Kidney (tissue), 14 donors: Measurements from ENCODE around the gene RAD23B. TPM values are rescaled to one million over a fixed set of nuclear protein-coding genes. Genes with fewer than 3 reads are reported as not detected.

Source experiments
- DNase-seq, 5 donors: peaks; one replicate each; pipeline ENCODE4 v3.0.0-alpha.2; 2013 to 2020
- FAIRE-seq: peaks from 2 replicates; lab custom pipeline; 2012; peaks lifted over from hg19 to GRCh38; lab: Jason Lieb, UNC
- H3K27ac ChIP-seq, 2 donors: one replicate each; pipeline ENCODE4 v1.7.0; 2013; ENCODE audit warnings: low read depth in 2 of 2, low read length in 2 of 2, inconsistent platforms in 1 of 2
- H3K27me3 ChIP-seq: one replicate; pipeline ENCODE4 v1.7.1; 2013; ENCODE audit warnings: low read length, inconsistent platforms; ENCODE audit not compliant: control insufficient read depth, insufficient read depth
- H3K36me3 ChIP-seq, 3 donors: one replicate each; pipeline versions ENCODE4 v1.7.0 to v1.7.1; 2013; ENCODE audit warnings: low read length in 3 of 3, control low read depth in 1 of 3, inconsistent platforms in 1 of 3; ENCODE audit not compliant: insufficient read depth in 3 of 3, control insufficient read depth in 2 of 3
- H3K4me1 ChIP-seq, 3 donors: one replicate each; pipeline versions ENCODE4 v1.7.0 to v1.7.1; 2013; ENCODE audit warnings: low read length in 3 of 3, inconsistent platforms in 1 of 3, low read depth in 1 of 3; ENCODE audit not compliant: control insufficient read depth in 2 of 3, insufficient read depth in 2 of 3
- H3K4me3 ChIP-seq, 3 donors: one replicate each; pipeline versions ENCODE4 v1.7.0 to v1.8.1; 2013; ENCODE audit warnings: low read length in 3 of 3, control low read depth in 1 of 3, inconsistent platforms in 1 of 3
- H3K9ac ChIP-seq, 3 donors: one replicate each; pipeline versions ENCODE4 v1.7.0 to v1.7.1; 2013; ENCODE audit warnings: low read length in 3 of 3, control low read depth in 1 of 3, inconsistent platforms in 1 of 3
- H3K9me3 ChIP-seq, 3 donors: one replicate each; pipeline versions ENCODE4 v1.7.0 to v1.7.1; 2013; ENCODE audit warnings: low read length in 3 of 3, control low read depth in 1 of 3, inconsistent platforms in 1 of 3; ENCODE audit not compliant: control insufficient read depth in 2 of 3, insufficient read depth in 1 of 3
- intact Hi-C: fragments of 100-400 bp; cut with DNase I; formaldehyde crosslinking; loops from one replicate; pipeline ENCODE4 v1.11.1; 2022
- polyA plus RNA-seq: library from polyadenylated mRNA; stranded (reverse); fragments of 350-450 nt; fragmentation: Illumina TruSeq; extraction: RNeasy Lipid Tissue Mini Kit (QIAGEN cat#74804); gene quantifications from one replicate; pipeline ENCODE4 v1.2.3, GENCODE V29; 2014; ENCODE audit warnings: low read depth, low replicate concordance; ENCODE audit not compliant: insufficient read depth
- total RNA-seq: library from RNA; stranded (reverse); fragmentation: NEBNext Ultra II Directional; extraction: Animal tissue kit (Norgen Biotek cat#: 25700); gene quantifications from one replicate; pipeline ENCODE4 v1.2.1, GENCODE V29; 2021
- TF ChIP-seq, protein P1 (sequence below): IDR thresholded peaks from 3 replicates; pipeline ENCODE4 v1.5.1; 2012; ENCODE audit warnings: mild to moderate bottlenecking, moderate library complexity, borderline replicate concordance; ENCODE audit not compliant: insufficient read depth; ENCODE audit errors: extremely low read depth
- donor health status: control.
- donor health status: control.
- donor health status: control.
- donor health status: control.
- donor health status: control.
- donor health status: DM: yes; HTN: yes; CAD: no.
- donor health status: Normal renal cell carcinoma (clear cell type).

Gene RAD23B
- total and polyA plus RNA-seq, 2 donors from 2014 or later = 40.5 to 76.5 TPM

DNA sequence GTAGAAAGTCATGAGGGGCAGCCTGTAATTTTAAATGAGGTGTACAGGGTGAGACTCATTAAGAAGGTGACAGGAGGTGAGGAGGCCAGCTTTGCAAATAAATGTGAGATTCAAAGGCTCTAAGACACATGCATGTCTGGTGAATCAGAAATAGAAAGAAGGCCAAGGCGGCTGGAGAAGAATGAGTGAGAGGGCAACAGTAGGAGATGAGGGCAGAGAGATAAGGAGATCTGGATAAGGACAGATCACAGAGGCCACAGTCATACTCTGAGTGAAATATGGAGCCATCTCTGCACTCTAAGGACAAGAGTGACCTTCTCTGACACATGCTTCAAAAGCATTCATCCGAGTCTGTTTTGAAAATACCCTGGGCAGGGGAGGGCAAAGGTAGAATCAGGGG is 90.7 kb downstream of the RAD23B start:
- Histone ChIP-seq H3K4me3 (no peak overlapping the region), H3K36me3 (no peaks in the 10 kb centered on the region), H3K27ac (no peak overlapping the region), H3K27me3 (no peaks in the 10 kb centered on the region), H3K9ac (no peak overlapping the region), H3K9me3 (no peaks in the 10 kb centered on the region), H3K4me1 (peaks cover 0 to 4% (median under 1%) of the 10 kb centered on the region in 3 donors)
- FAIRE-seq (no peak), DNase-seq (no peak)
- TF ChIP-seq, protein P1, sequence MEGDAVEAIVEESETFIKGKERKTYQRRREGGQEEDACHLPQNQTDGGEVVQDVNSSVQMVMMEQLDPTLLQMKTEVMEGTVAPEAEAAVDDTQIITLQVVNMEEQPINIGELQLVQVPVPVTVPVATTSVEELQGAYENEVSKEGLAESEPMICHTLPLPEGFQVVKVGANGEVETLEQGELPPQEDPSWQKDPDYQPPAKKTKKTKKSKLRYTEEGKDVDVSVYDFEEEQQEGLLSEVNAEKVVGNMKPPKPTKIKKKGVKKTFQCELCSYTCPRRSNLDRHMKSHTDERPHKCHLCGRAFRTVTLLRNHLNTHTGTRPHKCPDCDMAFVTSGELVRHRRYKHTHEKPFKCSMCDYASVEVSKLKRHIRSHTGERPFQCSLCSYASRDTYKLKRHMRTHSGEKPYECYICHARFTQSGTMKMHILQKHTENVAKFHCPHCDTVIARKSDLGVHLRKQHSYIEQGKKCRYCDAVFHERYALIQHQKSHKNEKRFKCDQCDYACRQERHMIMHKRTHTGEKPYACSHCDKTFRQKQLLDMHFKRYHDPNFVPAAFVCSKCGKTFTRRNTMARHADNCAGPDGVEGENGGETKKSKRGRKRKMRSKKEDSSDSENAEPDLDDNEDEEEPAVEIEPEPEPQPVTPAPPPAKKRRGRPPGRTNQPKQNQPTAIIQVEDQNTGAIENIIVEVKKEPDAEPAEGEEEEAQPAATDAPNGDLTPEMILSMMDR = no peak
- intact Hi-C loops = no loop called here

DNA sequence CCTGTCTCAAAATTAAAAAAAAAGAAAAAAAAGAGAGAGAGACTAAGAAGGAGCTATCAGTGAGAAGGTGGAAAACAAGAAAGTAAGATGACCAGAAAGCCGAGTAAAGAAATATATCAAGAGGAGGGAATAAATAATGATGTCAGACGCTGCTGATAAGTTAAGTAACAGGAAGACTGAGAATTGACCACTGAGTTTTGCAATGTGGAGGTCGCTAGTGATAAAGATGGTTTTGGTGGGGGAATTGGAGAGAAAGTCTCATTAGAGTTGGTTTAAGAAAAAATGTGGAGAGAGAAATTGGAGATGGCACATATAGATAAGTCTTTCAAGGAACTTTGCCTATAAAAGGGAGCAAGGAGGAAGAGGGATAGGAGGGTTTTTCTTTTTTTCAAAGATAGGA is 91.9 kb downstream of the RAD23B start:
- FAIRE-seq (no peak), DNase-seq (no peak)
- H3K9me3 ChIP-seq = no peaks in the 10 kb centered on the region
- no peak overlapping the region for H3K4me3 ChIP-seq
- TF ChIP-seq, protein P1 = no peak
- H3K9ac ChIP-seq = no peak overlapping the region
- intact Hi-C loops = no loop called here
- H3K27ac ChIP-seq = no peak overlapping the region
- no peaks in the 10 kb centered on the region for H3K4me1 ChIP-seq
- no peaks in the 10 kb centered on the region for H3K27me3 ChIP-seq
- H3K36me3 ChIP-seq = no peaks in the 10 kb centered on the region

DNA sequence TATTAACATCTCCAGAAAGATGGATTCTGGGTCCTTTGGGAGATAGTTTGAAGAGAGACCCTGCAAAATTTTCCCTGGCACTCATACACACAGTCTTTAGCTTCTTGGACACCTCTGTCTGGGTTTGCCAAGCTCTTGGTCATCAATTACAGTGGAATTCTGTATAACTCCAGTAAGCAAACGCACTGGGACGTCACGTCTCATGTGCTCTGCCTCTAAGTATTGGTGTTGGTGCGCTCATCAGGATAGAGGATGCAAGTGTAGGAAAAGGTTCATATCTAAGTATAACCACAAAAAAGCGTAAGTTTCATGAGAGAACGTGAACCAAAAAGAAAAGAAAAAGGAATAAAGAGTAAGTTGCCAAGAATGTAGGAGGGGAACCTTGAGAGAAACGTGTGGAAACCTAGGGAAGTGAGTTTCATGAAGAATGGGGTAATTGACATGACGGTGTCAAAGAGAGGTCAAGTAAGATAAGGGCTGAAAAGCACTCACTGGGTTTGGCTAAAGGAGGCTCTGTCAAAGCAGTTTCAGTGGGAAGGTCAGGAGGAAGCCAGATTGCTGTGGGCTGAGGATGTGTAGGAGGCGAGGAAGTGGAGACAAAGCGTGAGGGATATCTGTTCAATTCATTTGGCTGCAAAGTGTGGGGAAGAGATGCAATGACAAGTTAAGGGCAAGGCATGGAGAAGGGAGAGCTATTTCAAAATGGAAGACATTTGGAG is 92.7 kb downstream of the RAD23B start:
- DNase-seq (no peak), FAIRE-seq (no peak)
- Histone ChIP-seq H3K27ac (no peak overlapping the region), H3K9ac (no peak overlapping the region), H3K27me3 (no peaks in the 10 kb centered on the region), H3K9me3 (no peaks in the 10 kb centered on the region), H3K36me3 (no peaks in the 10 kb centered on the region), H3K4me1 (no peaks in the 10 kb centered on the region), H3K4me3 (no peak overlapping the region)
- TF ChIP-seq, protein P1 = no peak
- intact Hi-C loops = no loop called here
